Activated naive CD8-positive, alpha-beta T cell treated with anti-CD3 and anti-CD28 coated beads, Interleukin-2, amount 10 ng/mL, durations not matched to agents 7 days and 5 days (primary cell): ENCODE results near the gene ADPRHL1. TPM values are rescaled to one million over a fixed set of nuclear protein-coding genes. Genes with fewer than 3 reads are reported as not detected.

Experiments used
- ATAC-seq: fragments of 150-1000 bp; cut with Tn5 transposase; one replicate; pipeline ENCODE4 v1.10.0; 2021; ENCODE audit warnings: low read depth, moderate library complexity
- POLR2A ChIA-PET: fragments of 350-600 bp; sonication (Branson Sonifier 250); formaldehyde crosslinking; loops from one replicate; lab custom pipeline; 2021; ENCODE audit warnings: antibody characterized with exemption; lab: Charles Lee
- DNase-seq: peaks from one replicate; pipeline ENCODE4 v3.0.0; 2021
- H3K27ac Mint-ChIP-seq: one replicate; pipeline ENCODE4 v1.8.0; 2022; ENCODE audit warnings: mild to moderate bottlenecking, mixed read lengths
- H3K27me3 Mint-ChIP-seq: one replicate; pipeline ENCODE4 v1.8.0; 2022; ENCODE audit warnings: mild to moderate bottlenecking, moderate library complexity, mixed read lengths
- H3K36me3 Mint-ChIP-seq: one replicate; pipeline ENCODE4 v1.8.0; 2021; ENCODE audit warnings: mild to moderate bottlenecking, mixed read lengths
- H3K4me1 Mint-ChIP-seq: one replicate; pipeline ENCODE4 v1.8.0; 2021; ENCODE audit warnings: mixed read lengths
- H3K4me3 Mint-ChIP-seq: one replicate; pipeline ENCODE4 v1.8.0; 2022; ENCODE audit warnings: mild to moderate bottlenecking, moderate library complexity, mixed read lengths
- H3K9me3 Mint-ChIP-seq: one replicate; pipeline ENCODE4 v1.8.0; 2021; ENCODE audit warnings: mixed read lengths
- total RNA-seq, 2 experiments: library from RNA; stranded (reverse); gene quantifications; one replicate each; pipeline ENCODE4 v1.2.3, GENCODE V29; 2021

Gene ADPRHL1
- total RNA-seq, 2 experiments from 2014 or later: 0.82 to 1.0 TPM

DNA sequence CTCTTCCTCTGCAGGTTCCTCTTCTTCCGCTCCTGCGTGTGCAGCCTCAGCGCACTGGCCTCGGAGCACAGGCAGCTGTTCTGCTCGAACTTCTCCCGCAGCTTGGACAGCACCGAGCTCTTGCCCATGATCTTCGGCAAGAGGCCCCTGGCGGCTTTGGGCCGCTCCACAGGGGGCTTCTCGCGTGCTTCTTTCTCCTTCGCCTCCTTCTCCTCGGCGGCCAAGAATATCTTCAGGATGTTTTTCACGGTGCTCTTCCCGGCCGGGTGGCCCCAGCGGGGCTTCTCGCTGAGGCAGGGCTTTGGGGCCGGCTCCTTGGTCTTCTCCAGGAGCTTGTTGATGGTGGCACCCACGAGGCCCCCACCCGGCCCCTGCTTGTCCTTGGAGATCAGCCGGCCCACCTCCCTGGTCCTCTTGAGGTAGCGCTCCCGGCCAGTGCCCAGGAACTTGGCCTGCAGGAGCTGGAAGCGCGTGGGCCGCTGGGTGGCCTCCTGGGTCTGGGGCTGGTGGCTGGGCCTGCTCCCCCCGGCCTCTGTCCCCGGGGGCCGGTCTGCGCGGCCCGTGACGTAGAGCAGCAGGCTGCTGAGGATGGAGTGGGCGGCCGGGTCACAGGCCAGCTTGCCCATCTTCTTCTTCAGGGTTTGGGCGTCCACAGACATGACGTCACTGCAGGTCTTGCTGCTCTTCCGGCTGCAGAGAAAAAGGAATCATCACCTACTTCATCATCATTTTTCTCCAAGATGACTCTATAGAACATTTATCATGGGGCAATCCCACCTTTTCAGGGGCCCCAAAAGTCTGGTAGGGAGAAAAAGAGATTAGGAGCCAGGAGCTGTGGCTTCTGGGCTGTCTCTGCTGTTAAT, 45.5 kb downstream of the ADPRHL1 start:
- Mint-ChIP-seq H3K36me3 (no peaks in the 10 kb centered on the region), H3K9me3 (no peaks in the 10 kb centered on the region), H3K27me3 (peaks cover 3% of the 10 kb centered on the region), H3K4me1 (no peaks in the 10 kb centered on the region), H3K4me3 (no peak overlapping the region), H3K27ac (no peak overlapping the region)
- POLR2A ChIA-PET: no interaction called here
- ATAC-seq: no peak
- DNase-seq: no peak

- ATAC-seq (no peak), DNase-seq (peak; percentile 23)
- H3K27ac Mint-ChIP-seq: no peak overlapping the region
- H3K9me3 Mint-ChIP-seq: no peaks in the 10 kb centered on the region
- H3K36me3 Mint-ChIP-seq: no peaks in the 10 kb centered on the region
- H3K4me3 Mint-ChIP-seq: no peak overlapping the region
- H3K4me1 Mint-ChIP-seq: no peaks in the 10 kb centered on the region
- POLR2A ChIA-PET: no interaction called here
- H3K27me3 Mint-ChIP-seq: peaks cover 3% of the 10 kb centered on the region
These were observed 46.2 kb downstream of the ADPRHL1 start for GRCh38 chr13:113407103-113407530.

GRCh38 chr13:113406321-113407102, 46.8 kb downstream of the ADPRHL1 start:
- H3K4me3 Mint-ChIP-seq: no peak overlapping the region
- DNase-seq (no peak), ATAC-seq (no peak)
- no peaks in the 10 kb centered on the region for H3K9me3 Mint-ChIP-seq
- H3K36me3 Mint-ChIP-seq: no peaks in the 10 kb centered on the region
- no peak overlapping the region for H3K27ac Mint-ChIP-seq
- H3K4me1 Mint-ChIP-seq: no peaks in the 10 kb centered on the region
- H3K27me3 Mint-ChIP-seq: peaks cover 3% of the 10 kb centered on the region
- POLR2A ChIA-PET: no interaction called here

DNA sequence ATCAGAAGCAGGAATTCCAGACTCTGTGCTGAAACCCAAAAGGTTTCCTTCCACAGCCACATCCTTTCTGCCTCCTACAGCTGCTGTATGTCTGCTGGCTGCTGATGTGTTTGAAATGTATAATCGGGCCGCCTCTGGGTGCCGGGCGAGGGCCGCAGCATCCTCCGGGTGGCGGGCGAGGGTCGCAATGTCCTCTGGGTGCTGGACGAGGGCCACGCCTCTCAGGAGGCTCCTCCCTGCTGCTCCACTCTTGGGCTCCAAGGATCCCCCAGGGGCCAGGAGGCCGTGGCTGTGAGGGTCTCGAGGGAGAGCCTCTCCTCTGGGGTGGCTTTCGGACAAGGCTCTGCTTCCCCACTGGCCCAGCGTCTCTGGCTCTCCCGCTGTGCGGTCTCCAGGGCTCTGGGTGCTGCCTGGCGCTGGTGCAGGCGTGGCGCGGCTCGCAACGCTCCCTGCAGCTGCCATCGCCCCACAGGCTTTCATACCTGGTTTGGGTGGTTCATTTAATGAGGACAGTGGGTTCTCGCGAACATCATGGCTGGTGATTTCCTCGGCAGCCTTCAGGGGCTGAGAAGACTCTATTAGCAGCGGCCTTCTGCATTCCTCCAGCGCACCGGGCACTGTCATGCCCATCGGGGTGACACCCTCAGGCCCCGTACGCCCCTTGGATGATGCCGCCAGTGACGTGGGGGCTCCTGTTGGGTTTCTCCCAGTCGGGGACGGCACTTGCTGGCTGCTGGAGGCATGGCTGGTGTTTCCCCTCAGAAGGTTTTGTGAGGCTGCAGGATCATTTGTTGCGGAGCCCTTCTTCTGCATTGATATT, 47.6 kb downstream of the ADPRHL1 start:
- Mint-ChIP-seq H3K4me1 (no peaks in the 10 kb centered on the region), H3K27ac (no peak overlapping the region), H3K36me3 (no peaks in the 10 kb centered on the region), H3K4me3 (no peak overlapping the region), H3K27me3 (peaks cover 3% of the 10 kb centered on the region), H3K9me3 (no peaks in the 10 kb centered on the region)
- POLR2A ChIA-PET: no interaction called here
- no peak for ATAC-seq
- DNase-seq: no peak

- POLR2A ChIA-PET: no interaction called here
- no peak overlapping the region for H3K27ac Mint-ChIP-seq
- peaks cover 3% of the 10 kb centered on the region for H3K27me3 Mint-ChIP-seq
- H3K4me1 Mint-ChIP-seq: no peaks in the 10 kb centered on the region
- no peaks in the 10 kb centered on the region for H3K36me3 Mint-ChIP-seq
- DNase-seq (peak; percentile 19), ATAC-seq (no peak)
- H3K9me3 Mint-ChIP-seq: no peaks in the 10 kb centered on the region
- H3K4me3 Mint-ChIP-seq: no peak overlapping the region
These were observed 48.4 kb downstream of the ADPRHL1 start for GRCh38 chr13:113404723-113405471.

GRCh38 chr13:113404366-113404722, 48.9 kb downstream of the ADPRHL1 start:
- no peak overlapping the region for H3K27ac Mint-ChIP-seq

DNA sequence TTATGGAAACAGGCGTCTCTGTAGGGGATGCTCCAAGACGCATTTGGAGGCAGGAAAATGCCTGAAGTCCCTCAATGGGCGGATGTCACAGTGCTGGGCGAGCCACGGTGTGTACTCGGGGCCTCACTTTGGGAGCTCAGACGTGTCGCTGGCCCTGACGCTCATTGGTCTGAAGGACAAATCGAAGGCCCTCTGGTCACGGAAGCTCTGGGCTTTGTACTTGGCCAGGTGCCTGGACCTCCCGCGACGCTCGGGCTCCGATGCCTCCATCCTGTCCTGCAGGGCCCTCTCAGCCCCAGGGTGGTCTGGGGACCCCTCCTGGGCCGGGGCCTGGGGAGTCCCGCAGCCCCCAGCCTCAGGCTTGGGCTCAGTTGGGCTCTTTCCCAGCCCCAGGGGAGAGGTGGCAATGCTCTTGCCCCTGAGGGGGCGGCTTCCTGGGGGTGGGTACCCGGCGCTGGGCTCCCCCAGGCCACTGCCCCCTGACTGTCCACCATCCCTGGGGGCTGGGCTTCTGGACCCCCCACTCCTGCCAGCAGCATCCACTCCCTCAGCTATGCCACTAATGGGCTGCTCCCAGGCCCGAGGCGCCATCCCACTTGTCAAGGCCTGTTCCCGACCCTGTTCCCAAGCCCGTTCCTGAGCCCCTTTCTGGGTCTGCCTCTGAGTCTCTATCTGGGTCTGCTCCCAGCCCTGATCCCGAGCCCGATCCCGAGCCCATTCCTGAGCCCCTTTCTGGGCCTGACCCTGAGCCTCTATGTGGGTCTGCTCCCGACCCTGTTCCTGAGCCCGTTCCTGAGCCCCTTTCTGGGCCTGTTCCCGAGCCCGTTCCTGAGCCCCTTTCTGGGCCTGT, 49.8 kb downstream of the ADPRHL1 start:
- Mint-ChIP-seq H3K4me3 (no peak overlapping the region), H3K27me3 (peaks cover 3% of the 10 kb centered on the region), H3K9me3 (no peaks in the 10 kb centered on the region), H3K27ac (no peak overlapping the region), H3K4me1 (no peaks in the 10 kb centered on the region), H3K36me3 (no peaks in the 10 kb centered on the region)
- ATAC-seq (no peak), DNase-seq (peak; percentile 24)
- POLR2A ChIA-PET: no interaction called here

More at GRCh38 chr13:113404366-113404722, 48.9 kb downstream of the ADPRHL1 start:
- H3K36me3 Mint-ChIP-seq: no peaks in the 10 kb centered on the region
- POLR2A ChIA-PET: no interaction called here
- H3K27me3 Mint-ChIP-seq: peaks cover 3% of the 10 kb centered on the region
- DNase-seq (peak; percentile 24), ATAC-seq (no peak)
- no peaks in the 10 kb centered on the region for H3K9me3 Mint-ChIP-seq
- H3K4me3 Mint-ChIP-seq: no peak overlapping the region
- H3K4me1 Mint-ChIP-seq: no peaks in the 10 kb centered on the region

DNA sequence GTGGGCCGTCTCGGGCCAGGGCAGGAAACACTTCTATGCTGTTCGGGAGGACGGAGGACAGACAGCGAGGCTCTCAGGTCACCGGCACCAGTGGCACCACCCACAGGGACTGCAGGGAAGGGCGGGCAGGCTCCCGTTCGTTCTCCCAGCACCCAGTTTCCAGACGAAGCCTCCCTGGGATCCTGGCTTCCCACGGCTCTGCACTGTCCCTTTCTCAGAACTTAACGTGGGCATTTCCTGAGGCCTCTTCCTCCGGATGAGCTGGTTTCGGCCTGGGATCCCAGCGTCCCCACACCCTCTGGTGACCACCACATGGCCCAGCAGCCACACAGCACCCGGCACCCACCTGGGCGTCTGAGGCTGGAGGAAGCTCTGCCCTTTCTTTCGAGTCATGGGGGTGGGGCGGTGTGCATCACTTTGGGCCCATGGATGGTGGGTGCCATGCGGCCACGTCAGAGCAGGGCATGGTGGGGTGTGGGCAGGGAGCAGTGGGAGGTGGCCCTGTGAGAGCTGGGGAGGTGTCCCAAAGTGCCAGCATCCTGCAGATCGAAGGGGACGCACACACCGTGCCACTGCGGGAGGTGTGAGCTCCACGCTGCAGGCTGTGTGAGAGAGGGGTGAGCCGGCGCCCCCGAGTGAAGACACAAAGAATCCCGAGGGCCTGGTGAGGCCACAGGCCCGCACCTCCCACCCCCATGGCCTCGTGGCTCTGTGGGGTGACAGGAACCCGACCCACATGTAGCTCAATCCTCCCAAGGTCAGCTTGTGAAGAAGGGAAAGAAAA, 50.6 kb downstream of the ADPRHL1 start:
- no peaks in the 10 kb centered on the region for H3K36me3 Mint-ChIP-seq
- H3K4me1 Mint-ChIP-seq: no peaks in the 10 kb centered on the region
- no peaks in the 10 kb centered on the region for H3K9me3 Mint-ChIP-seq
- no peak overlapping the region for H3K27ac Mint-ChIP-seq
- no peak overlapping the region for H3K4me3 Mint-ChIP-seq
- DNase-seq (no peak), ATAC-seq (no peak)
- peaks cover 3% of the 10 kb centered on the region for H3K27me3 Mint-ChIP-seq
- POLR2A ChIA-PET: no interaction called here

- DNase-seq: no peak
- POLR2A ChIA-PET: no interaction called here
- H3K4me1 Mint-ChIP-seq: no peaks in the 10 kb centered on the region
These were observed 51.6 kb downstream of the ADPRHL1 start for GRCh38 chr13:113401452-113402415.

DNA sequence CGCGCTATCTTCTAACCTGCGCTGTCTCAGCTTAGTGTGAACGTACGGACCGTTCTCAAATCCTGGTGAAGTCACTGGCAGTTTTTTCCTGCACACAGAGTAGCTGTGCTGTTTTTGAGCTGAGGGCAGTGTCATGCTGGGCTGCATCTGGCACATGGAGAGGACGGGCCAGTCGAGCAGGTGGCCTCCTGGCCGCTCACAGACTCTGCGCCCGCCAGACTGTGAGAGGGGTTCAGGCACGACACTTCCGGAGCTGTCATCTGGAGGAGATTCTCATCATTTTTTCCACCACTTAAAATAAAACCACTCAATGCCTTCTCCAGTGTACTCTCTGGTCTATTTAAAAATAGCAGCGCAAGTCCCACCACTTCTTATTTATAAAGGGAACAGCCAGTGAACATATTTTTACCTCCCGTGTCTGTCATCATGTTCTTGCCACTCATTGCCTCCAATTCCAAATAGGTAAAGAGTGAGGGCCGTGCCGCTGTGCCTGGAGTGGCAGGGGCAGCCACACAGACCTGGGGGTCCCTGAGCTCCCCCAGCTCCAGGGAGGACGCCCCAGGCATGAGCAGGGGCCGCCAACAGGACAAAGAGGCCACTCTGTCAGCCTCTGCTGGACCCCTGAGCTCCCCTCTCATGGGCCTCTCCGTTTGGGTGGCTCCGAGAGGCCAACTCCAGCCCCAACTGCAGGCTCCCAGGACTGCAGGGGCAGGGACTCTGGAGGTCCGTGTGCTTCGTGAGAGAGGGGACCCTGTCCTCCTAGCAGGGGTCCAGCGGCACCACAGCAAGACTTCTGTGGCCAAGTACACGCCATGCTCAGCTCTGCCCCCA, 52.5 kb downstream of the ADPRHL1 start:
- no peaks in the 10 kb centered on the region for H3K36me3 Mint-ChIP-seq
- H3K9me3 Mint-ChIP-seq: no peaks in the 10 kb centered on the region
- H3K27ac Mint-ChIP-seq: no peak overlapping the region
- no peaks in the 10 kb centered on the region for H3K27me3 Mint-ChIP-seq
- H3K4me3 Mint-ChIP-seq: no peak overlapping the region
- ATAC-seq (no peak), DNase-seq (no peak)
- no peaks in the 10 kb centered on the region for H3K4me1 Mint-ChIP-seq
- POLR2A ChIA-PET: no interaction called here

More at GRCh38 chr13:113401452-113402415, 51.6 kb downstream of the ADPRHL1 start:
- Mint-ChIP-seq H3K36me3 (no peaks in the 10 kb centered on the region), H3K4me3 (no peak overlapping the region), H3K27me3 (no peaks in the 10 kb centered on the region), H3K27ac (no peak overlapping the region), H3K9me3 (no peaks in the 10 kb centered on the region)
- ATAC-seq: no peak
